ENCODE results near the gene STK24.
"Not testable (repeated sequence)": the region's sequence is repeated elsewhere in the genome, so short reads cannot be mapped to it uniquely, and the experiment has no call there.

Gene STK24

DNA sequence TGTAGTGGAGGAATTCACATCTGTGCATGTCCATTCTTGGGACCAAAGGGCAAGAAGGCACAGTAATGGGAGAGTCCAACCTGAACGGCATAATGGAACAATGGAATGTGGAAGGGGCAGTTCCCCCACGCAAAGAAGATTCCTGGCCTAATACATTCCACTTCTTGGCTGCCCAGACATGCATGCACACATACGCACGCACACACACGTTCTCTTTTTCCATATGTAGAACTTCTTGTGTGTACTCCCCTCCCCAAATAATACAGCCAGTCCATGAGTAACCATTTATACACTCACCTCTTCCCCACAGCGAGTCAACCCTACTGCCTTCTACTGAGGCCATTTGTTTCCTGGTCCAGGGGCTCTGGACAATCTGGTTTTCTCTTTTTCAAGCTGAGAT is 6.0 kb upstream of the STK24 start:
- no peak for DNase-seq (ENCODE audit: low read depth)

DNA sequence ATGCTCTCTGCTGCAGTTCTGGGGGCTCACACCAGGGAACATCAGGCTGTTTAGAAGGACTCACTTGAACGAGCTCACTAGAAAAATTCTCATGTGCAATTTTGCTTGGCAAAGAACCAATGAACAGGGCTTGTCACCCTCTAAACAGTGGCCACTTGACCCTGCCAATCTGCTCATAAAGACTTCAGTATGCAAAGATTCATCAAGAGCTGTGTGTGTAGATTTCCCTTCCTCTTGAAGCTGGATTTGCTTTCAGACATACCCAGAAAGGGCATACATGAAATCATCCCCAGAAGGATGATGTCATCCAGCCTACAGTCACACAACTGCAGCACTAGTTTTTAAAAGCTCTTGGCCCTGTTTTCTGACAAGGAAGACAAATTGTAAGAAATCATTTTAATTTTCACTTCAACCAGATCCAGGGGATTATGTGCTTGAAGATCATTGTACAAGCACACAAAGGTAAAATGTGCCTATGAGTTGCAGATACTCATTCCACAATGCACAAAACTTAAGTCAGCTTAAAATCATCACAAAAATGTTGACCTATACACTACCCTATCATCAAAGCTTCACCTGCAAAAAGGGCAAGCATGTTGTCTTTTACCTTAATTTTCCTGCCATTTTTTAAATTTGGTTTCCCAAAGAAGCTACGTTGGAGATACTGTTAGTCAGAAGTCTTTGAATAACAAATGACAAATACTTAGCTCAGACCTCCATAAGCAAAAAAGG is 5.2 kb upstream of the STK24 start:
- DNase-seq (ENCODE audit: low read depth), result no peak

DNA sequence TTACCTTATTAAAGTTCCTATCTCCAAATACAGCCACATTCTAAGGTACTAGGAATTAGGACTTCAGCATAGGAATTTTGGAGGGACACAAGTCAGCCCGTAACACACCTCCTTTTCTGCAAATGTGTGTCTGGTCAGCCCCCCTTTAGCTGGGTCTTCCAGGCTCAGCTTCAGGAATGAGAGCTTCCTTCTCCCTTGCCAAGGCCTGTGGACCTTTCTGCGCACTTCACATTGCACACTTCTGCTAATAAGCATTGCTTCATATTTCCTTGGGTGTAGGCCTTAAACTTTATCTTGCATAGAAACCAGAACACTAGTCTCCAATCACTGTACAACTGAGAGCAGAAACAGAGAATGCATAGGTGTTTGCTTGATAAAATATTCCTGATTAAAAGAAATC is 4.5 kb upstream of the STK24 start:
- DNase-seq (ENCODE audit: low read depth), result no peak

DNA sequence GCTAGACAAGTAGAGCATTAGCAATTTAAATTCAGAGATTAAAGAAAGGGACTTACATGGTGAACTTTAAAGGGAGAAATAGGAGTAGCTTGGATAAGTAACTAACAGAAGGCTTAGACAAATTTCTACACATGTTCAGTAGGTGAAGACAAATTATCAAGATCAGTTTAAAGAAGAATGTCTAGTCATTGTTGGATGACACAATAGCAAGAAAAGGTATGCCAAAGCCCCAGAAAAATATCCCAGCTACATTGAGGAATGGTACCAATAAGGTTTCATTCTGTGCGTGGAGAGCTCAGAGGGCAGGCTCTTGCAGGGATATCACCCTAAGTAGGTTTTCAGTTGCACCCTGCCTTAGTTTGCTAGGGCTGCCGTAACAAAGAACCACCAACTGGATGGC is 3.5 kb upstream of the STK24 start:
- DNase-seq (ENCODE audit: low read depth), result no peak

DNA sequence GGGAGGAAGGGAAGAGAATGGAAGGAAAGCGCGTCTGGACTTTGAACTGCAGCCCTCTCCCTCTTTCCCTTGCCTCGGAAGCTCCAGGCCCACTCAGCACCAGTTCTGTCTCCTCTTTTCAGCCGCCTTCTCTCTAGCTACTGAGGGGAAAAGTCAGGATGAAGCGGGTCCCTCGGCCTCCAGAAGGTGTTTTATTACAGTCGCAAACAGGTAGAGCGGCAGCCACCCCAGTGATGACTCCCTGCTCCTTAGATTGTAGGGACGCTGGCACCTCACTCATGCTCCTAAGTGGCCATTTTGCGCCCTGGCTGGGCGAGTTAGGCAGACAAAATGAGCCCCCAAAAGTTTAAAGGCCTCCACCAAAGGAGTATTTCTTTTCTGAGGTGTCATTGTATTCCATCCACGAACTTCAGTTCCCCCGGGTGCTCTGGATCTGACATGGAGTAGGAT is 954 bp upstream of the STK24 start:
- DNase-seq (ENCODE audit: low read depth), result no peak

DNA sequence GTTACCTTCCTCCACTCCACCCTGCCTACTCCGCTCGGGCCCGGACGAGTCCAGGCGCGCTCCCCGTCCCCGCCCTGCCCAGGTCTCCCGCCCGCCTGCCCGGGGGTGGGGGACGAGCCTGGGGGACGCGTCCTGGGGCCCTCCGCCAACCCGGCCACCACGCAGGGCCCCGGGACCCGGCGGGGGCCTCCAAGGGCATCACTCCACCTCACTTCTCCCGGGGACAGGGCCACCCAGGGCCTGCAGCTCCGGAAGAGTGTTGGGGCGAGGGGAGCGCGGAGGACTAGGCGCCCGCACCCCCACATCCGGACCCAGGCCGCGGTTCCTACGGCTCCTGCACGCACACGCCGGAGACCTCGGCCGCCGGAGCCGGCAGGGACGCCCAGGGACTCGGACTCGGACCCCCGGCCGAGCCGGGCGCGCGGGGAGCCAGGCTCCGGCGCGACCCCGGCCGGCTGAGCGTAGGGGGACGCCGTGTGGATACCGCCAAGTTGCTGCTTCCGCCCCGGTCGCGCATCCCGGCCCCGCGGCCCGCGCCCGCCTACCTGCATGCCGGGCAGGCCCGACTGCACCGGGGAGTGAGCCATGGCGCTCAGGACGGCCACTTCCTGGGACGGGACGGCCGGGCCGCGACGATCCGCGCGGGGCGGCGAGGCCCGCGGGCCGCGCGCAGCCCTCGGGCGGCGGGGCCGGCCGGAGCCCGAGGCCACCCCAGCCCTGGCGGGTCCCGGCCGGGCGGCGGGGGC is 534 bp downstream of the STK24 start:
- no peak for DNase-seq (ENCODE audit: low read depth)

DNA sequence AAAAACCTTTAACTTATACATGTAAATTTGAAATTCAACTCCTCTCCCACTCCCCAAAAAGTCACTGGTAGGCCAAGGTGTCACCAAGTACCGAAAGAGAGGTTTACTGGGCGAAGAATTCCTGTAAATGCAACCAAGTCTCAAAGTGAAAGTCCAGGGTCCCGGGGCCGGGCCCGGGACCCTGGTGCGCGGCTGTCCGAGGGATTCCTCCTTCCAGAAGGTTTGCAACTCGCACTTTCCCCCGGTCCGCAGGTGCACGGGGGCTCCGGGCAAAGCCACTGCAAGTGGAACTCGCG is 1.1 kb downstream of the STK24 start:
- no peak for DNase-seq (ENCODE audit: low read depth)

DNA sequence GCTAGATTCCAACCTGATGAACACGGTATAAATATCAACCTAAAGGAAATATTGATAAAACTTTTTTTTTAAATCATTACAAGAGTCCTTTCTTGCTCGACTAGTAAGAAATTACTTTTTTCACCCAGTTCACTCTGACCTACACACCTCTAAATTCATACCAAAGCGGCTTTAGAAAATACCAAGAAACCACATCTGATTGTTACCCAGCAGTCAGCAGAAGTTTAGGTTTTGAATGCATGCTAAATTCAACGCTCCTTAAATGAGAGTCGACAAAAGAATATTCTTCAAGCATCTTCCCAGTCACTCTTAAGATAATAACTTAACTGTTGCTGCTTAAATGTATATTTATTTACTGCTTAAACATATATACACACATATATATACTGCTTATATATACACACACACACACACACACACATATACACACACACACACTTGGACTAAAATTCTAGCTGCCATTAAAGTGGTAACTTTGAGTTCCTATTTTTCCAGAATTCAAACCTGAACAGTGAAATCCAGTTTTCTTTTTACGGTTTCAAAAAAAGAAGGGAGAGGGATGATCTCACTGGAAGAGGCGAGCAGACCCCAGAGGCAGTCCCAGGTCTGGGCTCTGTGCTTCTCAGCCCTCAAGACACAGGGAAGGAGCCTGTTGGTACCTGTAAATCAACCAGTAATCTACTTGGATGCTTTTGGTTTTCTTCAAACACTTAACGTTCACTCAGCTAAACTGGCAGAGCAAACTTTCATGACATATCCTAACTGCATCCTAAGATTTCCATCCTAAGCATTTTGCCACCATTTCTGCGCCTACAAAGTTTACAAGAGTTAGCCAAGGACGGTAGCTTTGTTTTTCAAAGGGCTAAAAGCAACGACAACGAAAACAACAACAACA is 1.7 kb downstream of the STK24 start:
- DNase-seq (ENCODE audit: low read depth), result no peak

DNA sequence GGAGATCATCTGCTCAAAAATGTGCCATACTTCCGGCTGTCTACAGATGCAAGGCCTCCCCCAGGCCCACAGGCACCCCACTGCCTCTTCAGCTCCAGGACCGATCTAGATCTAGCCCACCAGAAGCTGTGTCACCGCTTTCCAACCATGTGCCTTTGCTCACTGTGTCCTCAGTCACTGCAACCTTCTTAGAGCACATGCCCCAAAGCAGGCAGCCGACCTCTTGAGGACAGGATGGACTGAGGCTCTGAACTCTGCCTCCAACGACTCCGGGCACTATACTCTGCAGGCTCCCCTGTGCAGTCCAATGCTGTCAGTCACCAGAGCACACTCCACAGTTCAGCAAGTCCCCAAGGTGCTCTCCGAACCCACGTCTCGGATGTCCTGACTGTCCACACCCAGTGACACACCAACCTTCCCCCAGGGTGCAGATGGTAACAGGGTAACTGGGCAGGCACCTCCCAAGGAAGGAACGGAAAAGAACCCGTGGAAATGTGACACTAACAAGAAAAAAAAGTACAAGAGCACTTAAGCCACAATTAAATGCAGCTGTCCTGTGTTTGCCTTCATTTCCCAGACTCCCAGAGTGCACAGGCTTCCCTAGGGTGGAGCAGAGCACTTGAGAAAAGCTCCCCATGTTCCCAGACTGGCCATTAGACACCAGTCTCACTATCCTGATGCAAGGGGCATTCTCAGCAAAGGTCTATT is 4.8 kb downstream of the STK24 start:
- DNase-seq (ENCODE audit: low read depth), result no peak

DNA sequence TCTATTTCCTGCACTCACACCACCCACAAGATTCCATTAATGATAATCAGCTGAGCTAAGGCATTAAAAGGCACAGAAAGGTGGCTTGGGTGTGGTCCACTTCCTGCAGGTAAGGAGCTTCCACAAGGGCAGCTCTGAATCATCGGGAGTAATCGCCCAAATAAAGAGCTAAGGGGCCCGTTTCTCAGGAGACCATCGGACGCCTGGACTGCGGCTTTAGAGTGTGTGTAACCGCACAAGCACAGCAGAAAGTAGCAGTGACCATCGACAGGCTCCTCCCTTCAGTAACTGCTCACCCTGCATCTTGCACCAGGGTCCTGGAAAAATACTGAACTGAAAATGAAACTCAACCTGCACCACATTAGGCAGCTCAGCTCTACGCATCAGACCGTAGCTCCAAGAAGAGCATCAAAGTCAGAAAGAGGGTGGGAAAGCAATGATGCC is 6.0 kb downstream of the STK24 start:
- no peak for DNase-seq (ENCODE audit: low read depth)

DNA sequence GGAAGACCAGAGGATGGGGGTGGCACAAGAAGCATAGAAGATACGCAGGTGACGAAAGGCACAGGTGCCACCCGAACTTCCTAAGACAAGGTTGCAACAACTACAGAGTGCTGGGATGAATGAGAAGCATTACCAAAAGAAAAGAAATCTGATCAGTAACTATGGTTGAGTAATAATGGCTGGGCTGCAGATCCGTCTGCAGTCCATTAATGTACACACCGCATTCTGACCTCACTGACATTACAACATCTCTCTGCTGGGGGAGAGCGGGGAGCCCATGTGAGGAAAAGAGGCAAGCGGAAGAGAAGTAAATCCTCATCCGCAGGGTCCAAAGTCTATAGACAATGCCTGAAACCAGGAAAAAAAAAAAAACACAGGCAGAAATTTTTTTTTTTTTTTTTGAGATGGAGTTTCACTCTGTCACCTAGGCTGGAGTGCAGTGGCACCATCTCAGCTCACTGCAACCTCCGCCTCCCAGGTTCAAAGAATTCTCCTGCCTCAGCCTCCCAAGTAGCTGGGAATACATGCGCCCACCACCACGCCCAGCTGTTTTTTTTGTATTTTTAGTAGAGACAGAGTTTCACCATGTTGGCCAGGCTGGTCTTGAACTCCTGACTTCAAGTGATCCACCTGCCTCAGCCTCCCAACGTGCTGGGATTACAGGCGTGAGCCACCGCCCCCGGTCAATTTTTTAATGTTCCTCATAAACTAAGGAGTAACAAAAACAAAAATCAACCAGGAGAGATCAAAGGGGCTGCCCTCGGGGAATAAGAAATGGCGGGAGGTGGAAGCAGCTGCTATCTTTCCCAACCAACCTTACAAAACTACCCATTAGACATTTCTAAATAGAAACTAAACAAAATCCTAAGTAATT is 7.2 kb downstream of the STK24 start:
- not testable (repeated sequence) for DNase-seq (ENCODE audit: low read depth)

DNA sequence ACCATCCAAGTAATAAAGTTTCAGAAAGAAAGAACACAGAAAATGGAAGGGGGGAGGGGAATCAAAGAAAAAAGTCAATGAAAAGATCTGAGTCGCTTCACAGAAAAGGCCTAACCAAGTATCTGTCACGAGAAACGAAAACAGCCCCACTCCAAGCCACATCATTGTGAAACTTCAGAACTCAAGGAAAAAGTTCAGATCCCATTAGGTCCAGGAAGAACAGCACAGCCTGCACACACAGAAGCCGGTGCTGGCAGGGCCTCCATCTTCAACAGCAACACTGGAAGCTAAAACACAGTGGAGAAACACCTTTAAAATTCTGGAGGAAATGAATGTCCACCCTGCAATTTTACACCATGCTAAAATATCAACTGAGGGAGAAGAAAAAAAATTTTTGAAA is 8.0 kb downstream of the STK24 start:
- no peak for DNase-seq (ENCODE audit: low read depth)

DNA sequence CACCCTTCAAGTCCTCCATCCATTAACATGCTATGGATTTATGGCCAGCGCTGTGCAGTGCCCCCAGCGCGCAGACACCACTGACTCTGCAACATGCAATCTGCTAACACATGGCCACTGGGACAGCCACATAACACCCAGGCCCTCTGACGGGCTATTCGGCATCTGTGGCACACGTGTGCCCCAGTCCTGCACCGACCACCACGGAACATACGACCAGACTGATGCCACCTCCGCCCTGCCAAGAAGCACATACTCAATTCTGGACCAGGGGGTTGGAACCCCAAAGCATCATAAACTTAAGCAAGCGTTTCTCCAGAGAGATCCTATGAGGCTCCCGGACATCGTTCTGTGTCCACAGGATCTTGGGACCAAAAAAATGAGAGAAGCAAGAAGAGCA is 9.8 kb downstream of the STK24 start:
- no peak for DNase-seq (ENCODE audit: low read depth)

DNA sequence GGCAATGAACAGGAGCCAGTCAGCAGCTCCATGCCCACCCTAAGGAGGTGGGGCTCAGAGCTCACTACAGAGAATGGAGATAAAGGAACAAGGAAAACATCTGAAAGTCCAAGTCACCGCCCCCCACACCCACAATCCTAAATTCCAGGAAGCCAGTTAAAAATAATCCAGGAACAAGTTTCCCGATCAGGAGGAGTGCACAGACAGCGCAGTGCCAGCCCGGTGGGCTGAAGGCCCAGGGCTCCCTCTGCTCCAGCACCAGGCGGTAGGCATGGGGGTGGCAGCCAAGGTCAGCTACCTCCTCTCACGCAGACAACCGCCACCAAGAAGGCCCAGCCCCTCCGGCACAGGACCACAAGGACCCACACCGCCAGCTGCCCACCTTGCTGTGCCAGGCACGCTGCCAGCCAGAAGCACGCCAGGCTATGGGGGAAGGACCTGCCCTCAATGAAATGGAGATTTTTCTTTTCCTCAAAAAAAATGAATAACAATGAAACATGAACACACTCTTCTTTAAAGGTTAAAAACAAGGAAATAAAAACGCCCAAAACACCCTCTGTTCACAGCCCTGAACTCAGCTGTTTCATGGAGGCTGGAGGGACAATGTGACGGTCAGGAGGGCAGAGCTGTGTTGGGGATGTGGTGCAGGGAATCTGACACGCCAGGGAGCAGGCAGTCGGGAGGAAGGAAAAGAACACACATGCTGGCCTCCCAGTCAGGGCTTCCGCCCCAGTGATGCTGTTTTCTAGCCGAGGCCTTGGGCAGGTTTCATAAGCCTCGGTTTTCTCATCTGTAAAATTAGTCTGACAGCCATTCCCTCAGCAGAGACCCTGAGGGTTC is 11.0 kb downstream of the STK24 start:
- DNase-seq (ENCODE audit: low read depth), result no peak

DNA sequence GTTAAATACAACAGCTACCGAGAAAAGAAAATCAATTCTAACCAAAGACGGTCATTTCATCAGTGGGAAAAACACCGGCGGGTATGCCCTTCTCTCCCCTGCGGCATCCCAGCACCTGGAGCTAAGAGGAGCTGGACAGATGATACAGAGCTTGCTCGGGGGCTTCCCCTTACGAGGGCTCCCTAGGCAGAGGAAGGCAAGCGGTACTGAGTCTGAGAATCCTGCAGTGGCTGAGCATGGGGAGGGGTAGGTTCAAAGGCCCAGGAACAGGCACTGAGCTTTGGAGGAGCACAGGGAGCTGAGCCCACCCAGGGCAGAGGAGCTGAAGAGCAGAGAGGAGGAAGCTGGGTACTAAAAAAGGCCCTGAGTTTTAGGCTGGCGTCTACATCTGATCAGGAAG is 12.7 kb downstream of the STK24 start:
- no peak for DNase-seq (ENCODE audit: low read depth)

DNA sequence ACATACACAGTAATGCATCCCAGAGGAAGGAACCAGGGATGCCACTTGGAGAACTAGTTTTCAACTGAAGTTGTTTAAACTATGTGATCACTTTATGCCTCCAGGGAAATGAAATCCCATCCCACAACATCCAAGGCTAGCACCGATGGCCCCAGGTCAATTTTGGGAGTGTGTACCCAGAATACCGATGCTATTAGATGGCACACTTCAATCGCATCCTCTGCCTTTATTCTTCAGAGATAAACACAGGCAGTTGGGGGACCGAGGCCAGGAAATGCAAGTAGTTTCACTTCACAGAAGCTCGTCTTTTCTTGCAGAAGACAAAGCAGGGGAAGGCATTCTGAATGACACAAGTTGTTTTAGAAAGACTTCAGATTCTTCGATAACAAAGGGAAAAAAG is 13.8 kb downstream of the STK24 start:
- no peak for DNase-seq (ENCODE audit: low read depth)

DNA sequence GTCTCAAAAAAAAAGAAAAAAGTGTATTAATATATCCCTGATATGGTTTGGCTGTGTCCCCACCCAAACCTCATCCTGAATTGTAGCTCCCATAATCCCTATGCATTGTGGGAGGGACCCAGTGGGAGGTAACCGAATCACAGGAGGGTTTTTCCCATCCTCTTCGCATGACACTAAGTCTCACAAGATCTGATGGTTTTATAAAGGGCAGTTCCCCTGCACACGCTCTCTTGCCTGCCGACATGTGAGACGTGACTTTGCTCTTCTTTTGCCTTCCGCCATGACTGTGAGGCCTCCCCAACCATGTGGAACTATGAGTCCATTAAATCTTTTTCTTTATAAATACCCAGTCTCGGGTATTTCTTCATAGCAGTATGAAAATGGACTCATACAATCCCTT is 17.7 kb downstream of the STK24 start:
- DNase-seq (ENCODE audit: low read depth), result no peak

DNA sequence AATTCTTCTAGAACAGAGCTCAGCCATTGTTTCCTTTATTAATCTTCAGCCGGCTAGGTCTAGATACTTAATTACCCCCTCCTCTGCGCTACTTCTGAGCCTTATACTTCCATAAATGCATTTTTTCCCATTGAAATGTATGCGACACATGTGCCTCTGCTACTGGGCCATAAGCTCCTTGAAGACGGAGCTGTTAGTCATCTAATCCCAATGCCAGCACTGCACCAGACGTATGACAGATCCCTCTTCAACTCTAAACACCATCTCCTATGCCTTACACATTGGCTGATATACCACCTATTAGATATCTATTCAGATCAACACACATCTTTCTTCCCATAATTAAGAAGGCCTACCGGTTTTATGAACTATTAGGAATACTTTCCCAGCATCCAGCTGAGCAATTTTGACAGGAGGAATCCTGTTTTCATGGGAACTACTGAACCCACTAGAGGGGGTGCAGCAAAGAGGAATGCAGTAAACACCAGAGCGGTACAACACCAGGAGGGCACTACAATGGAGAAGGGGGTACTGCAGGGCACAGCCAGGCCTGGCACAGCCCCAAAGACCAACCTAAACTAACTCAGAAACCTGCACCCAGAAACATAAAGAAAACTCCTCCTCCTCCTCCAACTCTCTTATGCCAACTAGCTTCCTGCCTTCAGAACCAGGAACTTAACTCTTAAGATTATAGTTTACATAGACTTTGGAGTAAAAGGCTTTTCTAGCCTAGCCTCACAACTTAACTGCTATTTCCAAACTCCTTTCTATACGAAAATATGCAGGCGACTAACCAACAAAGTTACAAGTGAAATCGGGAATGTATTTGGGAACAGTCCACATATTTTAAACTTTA is 18.7 kb downstream of the STK24 start:
- no peak for DNase-seq (ENCODE audit: low read depth)

DNA sequence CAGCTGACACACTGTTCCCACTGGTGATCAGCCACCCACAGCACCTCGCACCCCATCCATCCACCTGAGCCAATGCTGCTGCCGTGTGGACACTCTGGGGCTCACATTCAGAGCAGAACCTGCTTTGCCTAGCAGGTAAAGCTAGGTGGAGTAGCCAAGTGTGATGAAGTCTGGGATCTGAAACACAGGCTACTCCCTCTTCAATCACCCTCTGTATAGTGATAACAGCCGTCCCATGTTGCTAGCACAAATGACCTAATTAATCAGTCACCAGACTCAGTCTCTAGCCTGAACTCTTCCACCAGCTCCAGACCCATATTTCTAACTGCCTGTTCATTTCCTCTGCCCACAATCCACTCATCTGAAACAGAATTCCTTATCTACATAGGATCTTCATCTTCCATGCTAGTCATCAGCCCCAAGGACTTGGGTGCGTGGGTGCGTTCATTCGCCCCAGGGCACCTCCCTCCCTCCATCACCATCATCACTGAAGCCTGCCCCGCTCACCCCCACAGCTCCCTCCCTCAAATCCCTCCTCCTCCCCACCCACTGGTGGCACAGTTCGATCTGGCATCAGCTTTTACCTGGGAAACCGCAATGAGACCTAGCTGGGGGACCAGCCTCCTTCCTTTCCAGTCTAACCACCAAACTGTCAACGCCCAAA is 19.8 kb downstream of the STK24 start:
- DNase-seq (ENCODE audit: low read depth), result no peak

Measured in non-pigmented ciliary epithelial cell (primary cell).